DND-41 (cell line): ENCODE results near the gene MYO1D.

Source experiments
- ATAC-seq: fragments of 200-7000 bp; cut with Tn5 transposase; 3 replicates; pipeline ENCODE4 v1.9.1; 2021; ENCODE audit warnings: low read depth; ENCODE audit not compliant: insufficient read depth
- DNase-seq: peaks from one replicate; pipeline ENCODE4 v3.0.0-alpha.2; 2020
- H2AFZ ChIP-seq: 2 replicates; pipeline ENCODE4 v1.6.0; 2012; ENCODE audit warnings: low read depth, low read length
- H3K27ac ChIP-seq: 2 replicates; pipeline ENCODE4 v1.5.1; 2012; ENCODE audit warnings: low read length, inconsistent platforms
- H3K27me3 ChIP-seq: fragments of 200-600 bp; sonication (generic); 2 replicates; pipeline ENCODE4 v1.6.0; 2012; ENCODE audit warnings: low read length, mild to moderate bottlenecking, inconsistent platforms; ENCODE audit not compliant: insufficient read depth, poor library complexity
- H3K36me3 ChIP-seq: 2 replicates; pipeline ENCODE4 v1.5.1; 2012; ENCODE audit warnings: low read length, inconsistent platforms; ENCODE audit not compliant: insufficient read depth
- H3K4me1 ChIP-seq: 2 replicates; pipeline ENCODE4 v1.5.1; 2012; ENCODE audit warnings: mild to moderate bottlenecking, low read length; ENCODE audit not compliant: insufficient read depth
- H3K4me2 ChIP-seq: 2 replicates; pipeline ENCODE4 v1.6.0; 2012; ENCODE audit warnings: mild to moderate bottlenecking, moderate library complexity, low read length, inconsistent platforms; ENCODE audit not compliant: insufficient read depth
- H3K4me3 ChIP-seq, 2 experiments: fragments of 200-600 bp in 1 of 2; shearing (Covaris generic) in 1 of 2; 2 replicates each; pipeline ENCODE4 v1.5.1; 2012 to 2016; ENCODE audit warnings: inconsistent platforms in 2 of 2, low read length in 2 of 2, mild to moderate bottlenecking in 2 of 2, low read depth in 1 of 2, moderate library complexity in 1 of 2
- H3K79me2 ChIP-seq: 2 replicates; pipeline ENCODE4 v1.6.0; 2012; ENCODE audit warnings: low read length, inconsistent platforms; ENCODE audit not compliant: insufficient read depth
- H3K9ac ChIP-seq: 2 replicates; pipeline ENCODE4 v1.6.0; 2012; ENCODE audit warnings: low read depth, mild to moderate bottlenecking, inconsistent platforms, low read length, moderate library complexity
- H3K9me3 ChIP-seq: 2 replicates; pipeline ENCODE4 v1.5.1; 2012; ENCODE audit warnings: low read length, moderate library complexity, mild to moderate bottlenecking, inconsistent platforms; ENCODE audit not compliant: insufficient read depth, severe bottlenecking
- H4K20me1 ChIP-seq: 2 replicates; pipeline ENCODE4 v1.6.0; 2012; ENCODE audit warnings: low read length; ENCODE audit not compliant: insufficient read depth
- CTCF ChIP-seq: IDR thresholded peaks from 2 replicates; pipeline ENCODE4 v1.5.1; 2012; ENCODE audit warnings: borderline replicate concordance, low read length, moderate library complexity, mild to moderate bottlenecking; ENCODE audit not compliant: poor library complexity, severe bottlenecking; ENCODE audit errors: extremely low read depth
- EZH2 ChIP-seq: IDR thresholded peaks from 3 replicates; pipeline ENCODE4 v1.6.1; 2012; ENCODE audit warnings: borderline replicate concordance, low read depth, mild to moderate bottlenecking, moderate library complexity, low read length, inconsistent platforms; ENCODE audit not compliant: severe bottlenecking

Gene MYO1D

GRCh38 chr17:32732900-32733299 lies 144.0 kb downstream of the MYO1D start:
- no peaks in the 10 kb centered on the region for H3K4me1 ChIP-seq
- no peaks in the 10 kb centered on the region for H3K79me2 ChIP-seq
- no peaks in the 10 kb centered on the region for H4K20me1 ChIP-seq
- no peak for ATAC-seq
- no peak overlapping the region for H3K4me3 ChIP-seq
- peaks cover 17% of the 10 kb centered on the region for H3K9me3 ChIP-seq
- H3K27me3 ChIP-seq = peaks cover 5% of the 10 kb centered on the region
- no peak overlapping the region for H3K27ac ChIP-seq
- no peak overlapping the region for H3K9ac ChIP-seq
- DNase-seq = no peak
- no peak overlapping the region for H3K4me2 ChIP-seq
- no peaks in the 10 kb centered on the region for H3K36me3 ChIP-seq
- no peak overlapping the region for H2AFZ ChIP-seq
- no peak for TF ChIP-seq CTCF
- TF ChIP-seq EZH2 = no peak

- ATAC-seq = no peak
- H3K9ac ChIP-seq = no peak overlapping the region
- peaks cover 17% of the 10 kb centered on the region for H3K9me3 ChIP-seq
- no peak overlapping the region for H3K4me2 ChIP-seq
- TF ChIP-seq CTCF (no peak), EZH2 (no peak)
- no peak overlapping the region for H3K4me3 ChIP-seq
- no peak for DNase-seq
- H3K36me3 ChIP-seq = no peaks in the 10 kb centered on the region
- H3K27ac ChIP-seq = no peak overlapping the region
- H2AFZ ChIP-seq = no peak overlapping the region
- no peaks in the 10 kb centered on the region for H3K4me1 ChIP-seq
- H3K79me2 ChIP-seq = no peaks in the 10 kb centered on the region
- peaks cover 5% of the 10 kb centered on the region for H3K27me3 ChIP-seq
- no peaks in the 10 kb centered on the region for H4K20me1 ChIP-seq
Observed at GRCh38 chr17:32732296-32732642, 144.7 kb downstream of the MYO1D start.

- H3K9ac ChIP-seq = no peak overlapping the region
- no peak overlapping the region for H3K4me3 ChIP-seq
- DNase-seq = no peak
- H3K9me3 ChIP-seq = peaks cover 17% of the 10 kb centered on the region
- no peak overlapping the region for H2AFZ ChIP-seq
- no peak for TF ChIP-seq EZH2
- no peak for TF ChIP-seq CTCF
- H3K36me3 ChIP-seq = no peaks in the 10 kb centered on the region
- no peak for ATAC-seq
- no peaks in the 10 kb centered on the region for H3K4me1 ChIP-seq
- no peaks in the 10 kb centered on the region for H4K20me1 ChIP-seq
- no peaks in the 10 kb centered on the region for H3K79me2 ChIP-seq
- H3K27me3 ChIP-seq = peaks cover 8% of the 10 kb centered on the region
- H3K4me2 ChIP-seq = no peak overlapping the region
- H3K27ac ChIP-seq = no peak overlapping the region
Observed at GRCh38 chr17:32731556-32732295, 145.2 kb downstream of the MYO1D start.

GRCh38 chr17:32727681-32728080 lies 149.2 kb downstream of the MYO1D start:
- H3K4me1 ChIP-seq = no peaks in the 10 kb centered on the region
- H3K27ac ChIP-seq = no peak overlapping the region
- ATAC-seq (no peak), DNase-seq (no peak)
- H3K79me2 ChIP-seq = no peaks in the 10 kb centered on the region
- no peak for TF ChIP-seq EZH2
- no peak for TF ChIP-seq CTCF
- peaks cover 12% of the 10 kb centered on the region for H3K9me3 ChIP-seq
- no peak overlapping the region for H3K4me3 ChIP-seq
- no peak overlapping the region for H3K9ac ChIP-seq
- no peaks in the 10 kb centered on the region for H4K20me1 ChIP-seq
- peaks cover 5% of the 10 kb centered on the region for H3K27me3 ChIP-seq
- H3K4me2 ChIP-seq = no peak overlapping the region
- no peak overlapping the region for H2AFZ ChIP-seq
- no peaks in the 10 kb centered on the region for H3K36me3 ChIP-seq
